Measurements from ENCODE around the gene RABGAP1L.
"Not testable (repeated sequence)": the region's sequence is repeated elsewhere in the genome, so short reads cannot be mapped to it uniquely, and the experiment has no call there.

Gene RABGAP1L

GRCh38 chr1:174123843-174124242 lies 35.5 kb upstream of the RABGAP1L start:
- no peak for TF ChIP-seq FOXP2 (optimal IDR thresholded peaks at IDR 0.05; ENCODE audit: control extremely low read depth, extremely low read length, insufficient read depth)
- Histone ChIP-seq H3K36me3 (ENCODE audit: insufficient read depth, low read length) (no peaks in the 10 kb centered on the region), H3K27ac (no peak overlapping the region), H3K9ac (ENCODE audit: insufficient read length) (no peak overlapping the region), H3K4me3 (no peak overlapping the region), H3K9me3 (ENCODE audit: low read depth, low read length) (no peaks in the 10 kb centered on the region)
- DNase-seq (ENCODE audit: low read depth, low spot score), result no peak

GRCh38 chr1:174127176-174127575 lies 32.1 kb upstream of the RABGAP1L start:
- not testable (repeated sequence) for H3K36me3 ChIP-seq (ENCODE audit: insufficient read depth, low read length); H3K9me3 ChIP-seq (ENCODE audit: low read depth, low read length); H3K4me3 ChIP-seq; DNase-seq (ENCODE audit: low read depth, low spot score); H3K9ac ChIP-seq (ENCODE audit: insufficient read length); H3K27ac ChIP-seq

- Histone ChIP-seq H3K9ac (ENCODE audit: insufficient read length) (no peak overlapping the region), H3K27ac (no peak overlapping the region), H3K36me3 (ENCODE audit: insufficient read depth, low read length) (no peaks in the 10 kb centered on the region), H3K9me3 (ENCODE audit: low read depth, low read length) (no peaks in the 10 kb centered on the region), H3K4me3 (no peak overlapping the region)
- no peak for DNase-seq (ENCODE audit: low read depth, low spot score)
- TF ChIP-seq EZH2 (IDR thresholded peaks at IDR 0.05) (no peak), POLR2AphosphoS5 (IDR thresholded peaks at IDR 0.05; ENCODE audit: borderline replicate concordance, low read depth, low read length) (no peak), FOXP2 (optimal IDR thresholded peaks at IDR 0.05; ENCODE audit: control extremely low read depth, extremely low read length, insufficient read depth) (no peak)
Observed at GRCh38 chr1:174131032-174131638, 28.2 kb upstream of the RABGAP1L start.

GRCh38 chr1:174134003-174134659 lies 25.2 kb upstream of the RABGAP1L start:
- no peak for TF ChIP-seq EZH2 (IDR thresholded peaks at IDR 0.05)
- TF ChIP-seq FOXP2 (optimal IDR thresholded peaks at IDR 0.05; ENCODE audit: control extremely low read depth, extremely low read length, insufficient read depth), result no peak
- no peak for TF ChIP-seq POLR2AphosphoS5 (IDR thresholded peaks at IDR 0.05; ENCODE audit: borderline replicate concordance, low read depth, low read length)
- H3K36me3 ChIP-seq (ENCODE audit: insufficient read depth, low read length), result no peaks in the 10 kb centered on the region
- H3K4me3 ChIP-seq, result no peak overlapping the region
- H3K9ac ChIP-seq (ENCODE audit: insufficient read length), result no peak overlapping the region
- no peak overlapping the region for H3K27ac ChIP-seq
- H3K9me3 ChIP-seq (ENCODE audit: low read depth, low read length), result no peaks in the 10 kb centered on the region
- no peak for DNase-seq (ENCODE audit: low read depth, low spot score)

GRCh38 chr1:174135211-174135610 lies 24.1 kb upstream of the RABGAP1L start:
- TF ChIP-seq EZH2 (IDR thresholded peaks at IDR 0.05), result no peak
- TF ChIP-seq FOXP2 (optimal IDR thresholded peaks at IDR 0.05; ENCODE audit: control extremely low read depth, extremely low read length, insufficient read depth), result no peak
- no peak for TF ChIP-seq POLR2AphosphoS5 (IDR thresholded peaks at IDR 0.05; ENCODE audit: borderline replicate concordance, low read depth, low read length)
- Histone ChIP-seq H3K4me3 (no peak overlapping the region), H3K36me3 (ENCODE audit: insufficient read depth, low read length) (no peaks in the 10 kb centered on the region), H3K9me3 (ENCODE audit: low read depth, low read length) (no peaks in the 10 kb centered on the region), H3K27ac (no peak overlapping the region), H3K9ac (ENCODE audit: insufficient read length) (no peak overlapping the region)
- DNase-seq (ENCODE audit: low read depth, low spot score), result no peak

GRCh38 chr1:174136714-174137113 lies 22.6 kb upstream of the RABGAP1L start:
- no peak overlapping the region for H3K4me3 ChIP-seq
- no peaks in the 10 kb centered on the region for H3K36me3 ChIP-seq (ENCODE audit: insufficient read depth, low read length)
- DNase-seq (ENCODE audit: low read depth, low spot score), result no peak
- H3K27ac ChIP-seq, result no peak overlapping the region
- no peak overlapping the region for H3K9ac ChIP-seq (ENCODE audit: insufficient read length)
- no peaks in the 10 kb centered on the region for H3K9me3 ChIP-seq (ENCODE audit: low read depth, low read length)
- TF ChIP-seq FOXP2 (optimal IDR thresholded peaks at IDR 0.05; ENCODE audit: control extremely low read depth, extremely low read length, insufficient read depth) (no peak), POLR2AphosphoS5 (IDR thresholded peaks at IDR 0.05; ENCODE audit: borderline replicate concordance, low read depth, low read length) (no peak), EZH2 (IDR thresholded peaks at IDR 0.05) (no peak)

GRCh38 chr1:174142836-174143235 lies 16.5 kb upstream of the RABGAP1L start:
- H3K27ac ChIP-seq, result no peak overlapping the region
- H3K36me3 ChIP-seq (ENCODE audit: insufficient read depth, low read length), result no peaks in the 10 kb centered on the region
- TF ChIP-seq POLR2AphosphoS5 (IDR thresholded peaks at IDR 0.05; ENCODE audit: borderline replicate concordance, low read depth, low read length) (no peak), FOXP2 (optimal IDR thresholded peaks at IDR 0.05; ENCODE audit: control extremely low read depth, extremely low read length, insufficient read depth) (no peak), EZH2 (IDR thresholded peaks at IDR 0.05) (no peak)
- DNase-seq (ENCODE audit: low read depth, low spot score), result no peak
- H3K9ac ChIP-seq (ENCODE audit: insufficient read length), result no peak overlapping the region
- H3K9me3 ChIP-seq (ENCODE audit: low read depth, low read length), result no peaks in the 10 kb centered on the region
- H3K4me3 ChIP-seq, result no peak overlapping the region

- not testable (repeated sequence) for H3K36me3 ChIP-seq (ENCODE audit: insufficient read depth, low read length); DNase-seq (ENCODE audit: low read depth, low spot score); H3K4me3 ChIP-seq; H3K27ac ChIP-seq; H3K9me3 ChIP-seq (ENCODE audit: low read depth, low read length); H3K9ac ChIP-seq (ENCODE audit: insufficient read length)
Observed at GRCh38 chr1:174143727-174144396, 15.5 kb upstream of the RABGAP1L start.

GRCh38 chr1:174144397-174144783 lies 14.9 kb upstream of the RABGAP1L start:
- not testable (repeated sequence) for H3K36me3 ChIP-seq (ENCODE audit: insufficient read depth, low read length); H3K27ac ChIP-seq; H3K9ac ChIP-seq (ENCODE audit: insufficient read length); DNase-seq (ENCODE audit: low read depth, low spot score); H3K9me3 ChIP-seq (ENCODE audit: low read depth, low read length); H3K4me3 ChIP-seq
